ENCODE data around the gene RIMS3.
A peak's percentile ranks its signal among the peaks of the same experiment; 100 is the strongest.

The RIMS3 gene

DNA sequence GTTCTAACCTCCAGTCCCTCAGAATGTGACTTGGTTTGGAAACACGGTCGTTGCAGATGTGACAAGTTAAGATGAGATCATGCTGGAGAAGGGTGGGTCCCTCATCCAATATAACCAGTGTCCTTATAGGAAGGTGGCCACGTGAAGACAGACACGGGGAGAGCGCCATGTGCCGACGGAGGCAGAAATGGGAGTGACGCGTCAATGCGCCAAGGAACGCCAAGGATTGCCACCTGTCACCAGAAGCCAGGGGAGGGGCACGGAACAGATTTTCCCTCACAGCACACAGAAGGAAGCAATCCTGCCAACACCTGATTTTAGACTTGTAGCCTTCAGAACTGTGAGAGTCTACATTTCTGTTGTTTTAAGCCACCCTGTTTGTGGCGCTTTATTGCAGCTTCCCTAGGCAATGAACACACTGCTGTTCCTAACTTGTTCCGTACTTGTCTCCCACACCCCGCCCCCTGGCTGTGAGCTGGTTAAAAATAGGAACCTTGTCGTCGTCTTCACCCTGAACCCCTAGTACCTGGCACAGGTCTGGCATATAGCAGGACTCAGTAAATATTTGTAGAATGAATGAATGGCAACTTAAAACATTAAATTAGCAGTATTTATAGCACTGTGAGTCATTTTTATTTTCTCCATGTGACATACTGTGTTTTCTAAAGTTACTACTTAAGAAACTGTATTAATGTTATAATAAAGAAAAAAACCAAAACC, 14.2 kb downstream of the RIMS3 start:
- TF ChIP-seq SUZ12 (IDR thresholded peaks at IDR 0.05; ENCODE audit: extremely low read depth, insufficient read depth, insufficient read length) (no peak), ZNF274 (IDR thresholded peaks at IDR 0.05; ENCODE audit: low read depth, low read length) (no peak), YY1 (IDR thresholded peaks at IDR 0.05; ENCODE audit: insufficient read depth, insufficient read length) (no peak)
- H3K36me3 ChIP-seq (ENCODE audit: insufficient read depth, insufficient read length, low read length), result no peaks in the 10 kb centered on the region
- no peaks in the 10 kb centered on the region for H3K9me3 ChIP-seq (ENCODE audit: insufficient read depth, low read length)
- DNase-seq (ENCODE audit: low read depth, low spot score), result no peak
- no peak overlapping the region for H3K4me3 ChIP-seq (ENCODE audit: insufficient read length, low read depth)
- no peaks in the 10 kb centered on the region for H3K27me3 ChIP-seq (ENCODE audit: insufficient read depth, insufficient read length)
- no peak overlapping the region for H3K9ac ChIP-seq (ENCODE audit: insufficient read length, low read depth)
- H3K4me1 ChIP-seq (ENCODE audit: insufficient read depth, insufficient read length), result peaks cover 33% of the 10 kb centered on the region

DNA sequence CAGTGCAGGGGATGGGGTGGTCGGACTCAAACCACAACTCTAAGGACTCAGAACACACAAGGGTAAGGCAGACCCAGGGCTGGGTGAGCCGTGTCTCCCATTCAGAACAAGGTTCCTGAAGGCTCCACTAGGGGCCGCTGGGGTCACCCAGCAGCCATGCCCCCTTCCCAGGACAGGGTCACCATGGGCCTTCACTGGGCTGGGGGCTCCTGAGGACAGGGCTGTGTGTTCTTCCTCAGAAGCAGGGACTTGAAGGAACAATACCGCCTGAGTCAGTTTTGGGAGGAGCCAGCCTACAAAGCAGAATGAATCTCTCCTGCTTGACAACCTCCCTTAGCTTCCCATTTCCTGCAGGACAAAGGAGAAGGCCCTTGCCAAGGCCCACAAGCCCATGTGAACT, 15.4 kb downstream of the RIMS3 start:
- H3K36me3 ChIP-seq (ENCODE audit: insufficient read depth, insufficient read length, low read length), result no peaks in the 10 kb centered on the region
- H3K27me3 ChIP-seq (ENCODE audit: insufficient read depth, insufficient read length), result no peaks in the 10 kb centered on the region
- peaks cover 32% of the 10 kb centered on the region for H3K4me1 ChIP-seq (ENCODE audit: insufficient read depth, insufficient read length)
- no peaks in the 10 kb centered on the region for H3K9me3 ChIP-seq (ENCODE audit: insufficient read depth, low read length)
- no peak overlapping the region for H3K4me3 ChIP-seq (ENCODE audit: insufficient read length, low read depth)
- TF ChIP-seq YY1 (IDR thresholded peaks at IDR 0.05; ENCODE audit: insufficient read depth, insufficient read length) (no peak), ZNF274 (IDR thresholded peaks at IDR 0.05; ENCODE audit: low read depth, low read length) (no peak)
- no peak for DNase-seq (ENCODE audit: low read depth, low spot score)
- peak overlapping the region; percentile 12 for H3K9ac ChIP-seq (ENCODE audit: insufficient read length, low read depth)

DNA sequence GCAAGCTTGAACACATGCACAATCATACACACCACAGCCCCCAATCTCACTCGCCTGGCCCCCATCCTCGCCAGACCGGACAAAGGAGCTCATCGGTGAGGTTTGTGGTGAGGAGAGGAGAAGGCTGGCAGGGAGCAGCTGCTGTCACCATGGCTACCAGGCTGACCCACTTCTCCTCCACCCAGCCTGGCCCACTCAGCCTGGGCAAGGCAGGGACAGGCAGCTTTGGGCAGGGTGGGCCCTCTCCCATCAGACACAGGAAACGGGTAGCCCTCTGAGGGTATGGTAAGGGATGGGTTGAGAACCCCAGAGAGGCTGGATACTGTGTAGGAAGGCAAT, 15.9 kb downstream of the RIMS3 start:
- no peak overlapping the region for H3K4me3 ChIP-seq (ENCODE audit: insufficient read length, low read depth)
- TF ChIP-seq YY1 (IDR thresholded peaks at IDR 0.05; ENCODE audit: insufficient read depth, insufficient read length) (no peak), SUZ12 (IDR thresholded peaks at IDR 0.05; ENCODE audit: extremely low read depth, insufficient read depth, insufficient read length) (no peak)
- H3K4me1 ChIP-seq (ENCODE audit: insufficient read depth, insufficient read length), result peaks cover 31% of the 10 kb centered on the region
- H3K36me3 ChIP-seq (ENCODE audit: insufficient read depth, insufficient read length, low read length), result no peaks in the 10 kb centered on the region
- H3K9ac ChIP-seq (ENCODE audit: insufficient read length, low read depth), result peak overlapping the region; percentile 12
- DNase-seq (ENCODE audit: low read depth, low spot score), result no peak
- no peaks in the 10 kb centered on the region for H3K27me3 ChIP-seq (ENCODE audit: insufficient read depth, insufficient read length)
- H3K9me3 ChIP-seq (ENCODE audit: insufficient read depth, low read length), result no peaks in the 10 kb centered on the region

DNA sequence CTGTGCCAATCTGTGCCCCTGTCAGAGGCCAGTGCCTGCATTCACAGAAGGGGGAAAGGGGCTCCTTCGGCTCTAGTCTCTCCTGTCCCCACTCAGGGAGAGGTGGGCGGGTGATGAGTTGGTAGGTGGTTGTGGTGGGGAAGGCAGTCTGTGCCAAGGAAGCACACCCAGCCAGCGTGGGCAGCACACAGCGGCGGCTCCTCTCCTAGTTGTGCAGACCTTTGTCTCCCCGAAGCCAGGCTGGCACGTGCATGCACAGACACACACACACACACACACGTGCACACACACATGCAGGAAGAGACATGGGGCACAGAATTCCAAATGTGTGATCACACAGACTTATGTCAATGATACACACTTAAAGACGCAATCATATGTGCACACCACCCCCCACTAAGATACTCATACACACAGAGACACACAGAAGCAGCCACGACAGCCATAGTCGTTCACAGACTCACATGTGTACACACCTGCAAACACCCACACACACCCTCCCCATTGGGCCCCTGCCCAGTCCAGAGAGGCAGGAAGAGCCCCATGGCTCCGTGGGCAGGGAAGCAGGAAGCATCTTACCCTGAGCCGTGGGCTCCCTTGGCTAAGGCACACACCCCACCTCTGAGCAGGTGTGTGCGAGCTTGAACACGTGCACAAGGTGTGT, 16.4 kb downstream of the RIMS3 start:
- Histone ChIP-seq H3K4me1 (ENCODE audit: insufficient read depth, insufficient read length) (peaks cover 26% of the 10 kb centered on the region), H3K27me3 (ENCODE audit: insufficient read depth, insufficient read length) (no peaks in the 10 kb centered on the region), H3K36me3 (ENCODE audit: insufficient read depth, insufficient read length, low read length) (no peaks in the 10 kb centered on the region), H3K4me3 (ENCODE audit: insufficient read length, low read depth) (no peak overlapping the region), H3K9me3 (ENCODE audit: insufficient read depth, low read length) (no peaks in the 10 kb centered on the region), H3K9ac (ENCODE audit: insufficient read length, low read depth) (no peak overlapping the region)
- DNase-seq (ENCODE audit: low read depth, low spot score), result no peak
- TF ChIP-seq YY1 (IDR thresholded peaks at IDR 0.05; ENCODE audit: insufficient read depth, insufficient read length), result no peak
- no peak for TF ChIP-seq ZNF274 (IDR thresholded peaks at IDR 0.05; ENCODE audit: low read depth, low read length)
- TF ChIP-seq SUZ12 (IDR thresholded peaks at IDR 0.05; ENCODE audit: extremely low read depth, insufficient read depth, insufficient read length), result no peak

DNA sequence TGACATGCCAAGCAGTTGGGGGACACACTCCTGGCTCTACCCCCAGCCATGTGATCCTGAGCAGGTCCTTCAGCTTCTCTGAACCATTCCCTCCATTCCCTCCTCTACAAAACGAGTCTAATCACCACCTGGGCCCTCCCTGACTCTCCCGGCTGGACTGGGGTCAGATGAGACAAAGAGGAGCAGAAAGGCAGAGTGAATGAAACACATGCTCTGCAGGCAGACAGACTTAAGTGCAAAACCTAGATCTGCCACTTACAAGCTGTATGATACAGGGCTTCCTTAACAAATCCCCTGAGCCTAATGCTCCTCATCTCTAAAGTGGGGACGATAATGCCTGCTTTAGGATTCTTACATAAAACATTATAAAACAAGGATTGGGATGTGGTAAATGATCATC, 17.3 kb downstream of the RIMS3 start:
- TF ChIP-seq SUZ12 (IDR thresholded peaks at IDR 0.05; ENCODE audit: extremely low read depth, insufficient read depth, insufficient read length), result no peak
- no peak for TF ChIP-seq ZNF274 (IDR thresholded peaks at IDR 0.05; ENCODE audit: low read depth, low read length)
- TF ChIP-seq YY1 (IDR thresholded peaks at IDR 0.05; ENCODE audit: insufficient read depth, insufficient read length), result no peak
- H3K4me1 ChIP-seq (ENCODE audit: insufficient read depth, insufficient read length), result peaks cover 20% of the 10 kb centered on the region
- no peak overlapping the region for H3K9ac ChIP-seq (ENCODE audit: insufficient read length, low read depth)
- DNase-seq (ENCODE audit: low read depth, low spot score), result no peak
- no peaks in the 10 kb centered on the region for H3K9me3 ChIP-seq (ENCODE audit: insufficient read depth, low read length)
- no peak overlapping the region for H3K4me3 ChIP-seq (ENCODE audit: insufficient read length, low read depth)
- no peaks in the 10 kb centered on the region for H3K27me3 ChIP-seq (ENCODE audit: insufficient read depth, insufficient read length)
- H3K36me3 ChIP-seq (ENCODE audit: insufficient read depth, insufficient read length, low read length), result no peaks in the 10 kb centered on the region

DNA sequence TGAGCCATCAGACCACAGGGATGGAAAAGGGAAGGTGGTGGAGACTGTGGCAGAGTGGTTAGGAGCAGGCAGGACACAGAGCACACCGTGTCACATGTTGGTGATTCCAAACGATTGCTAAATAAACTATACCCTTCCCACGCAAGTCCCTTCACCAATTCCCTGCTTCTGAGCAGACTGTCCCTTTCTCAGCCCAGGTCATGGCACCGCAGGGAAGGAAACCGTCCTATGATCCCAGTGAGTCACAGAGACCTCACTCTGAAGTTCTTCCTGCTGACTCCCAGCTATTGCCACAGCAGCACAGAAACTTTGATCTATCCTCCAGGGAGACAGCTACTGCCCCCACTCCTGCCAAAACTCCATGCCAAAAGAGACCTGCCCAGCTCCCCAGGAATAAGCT, 19.2 kb downstream of the RIMS3 start:
- DNase-seq (ENCODE audit: low read depth, low spot score), result no peak
- H3K9me3 ChIP-seq (ENCODE audit: insufficient read depth, low read length), result no peaks in the 10 kb centered on the region
- no peaks in the 10 kb centered on the region for H3K36me3 ChIP-seq (ENCODE audit: insufficient read depth, insufficient read length, low read length)
- H3K9ac ChIP-seq (ENCODE audit: insufficient read length, low read depth), result peak overlapping the region; percentile 12
- H3K4me3 ChIP-seq (ENCODE audit: insufficient read length, low read depth), result no peak overlapping the region
- no peak for TF ChIP-seq ZNF274 (IDR thresholded peaks at IDR 0.05; ENCODE audit: low read depth, low read length)
- TF ChIP-seq SUZ12 (IDR thresholded peaks at IDR 0.05; ENCODE audit: extremely low read depth, insufficient read depth, insufficient read length), result no peak
- TF ChIP-seq YY1 (IDR thresholded peaks at IDR 0.05; ENCODE audit: insufficient read depth, insufficient read length), result no peak
- H3K4me1 ChIP-seq (ENCODE audit: insufficient read depth, insufficient read length), result peaks cover 19% of the 10 kb centered on the region
- no peaks in the 10 kb centered on the region for H3K27me3 ChIP-seq (ENCODE audit: insufficient read depth, insufficient read length)

DNA sequence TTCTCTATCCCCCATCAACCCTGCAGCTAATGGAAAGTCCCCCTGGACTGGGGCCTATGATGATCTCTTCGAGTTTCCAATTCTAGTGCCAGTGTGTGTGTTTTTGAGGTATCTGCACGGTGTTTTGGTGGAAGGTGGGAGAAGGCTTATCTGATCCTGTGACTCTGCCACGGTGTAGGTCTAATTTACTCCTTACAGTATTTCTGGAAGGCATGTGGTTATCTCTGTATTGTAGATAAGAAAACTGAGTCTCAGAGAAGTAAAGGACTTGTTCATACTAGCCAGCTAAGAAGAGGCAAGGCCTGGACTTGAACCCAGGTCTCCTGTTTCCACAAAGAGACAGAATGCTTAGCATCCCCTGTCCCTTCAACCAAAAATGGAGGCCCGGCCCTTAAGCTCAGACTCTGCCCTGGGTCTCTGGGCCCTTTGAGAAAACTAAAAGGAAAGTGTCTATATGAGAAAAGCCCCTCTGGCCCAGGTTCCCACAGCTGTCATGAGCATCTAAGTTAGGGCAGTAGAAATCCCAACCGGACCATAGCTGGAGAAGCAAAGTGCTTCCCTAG, 20.3 kb downstream of the RIMS3 start:
- no peak overlapping the region for H3K4me3 ChIP-seq (ENCODE audit: insufficient read length, low read depth)
- no peak for DNase-seq (ENCODE audit: low read depth, low spot score)
- H3K4me1 ChIP-seq (ENCODE audit: insufficient read depth, insufficient read length), result peaks cover 18% of the 10 kb centered on the region
- H3K9me3 ChIP-seq (ENCODE audit: insufficient read depth, low read length), result no peaks in the 10 kb centered on the region
- H3K27me3 ChIP-seq (ENCODE audit: insufficient read depth, insufficient read length), result no peaks in the 10 kb centered on the region
- TF ChIP-seq ZNF274 (IDR thresholded peaks at IDR 0.05; ENCODE audit: low read depth, low read length) (no peak), YY1 (IDR thresholded peaks at IDR 0.05; ENCODE audit: insufficient read depth, insufficient read length) (no peak), SUZ12 (IDR thresholded peaks at IDR 0.05; ENCODE audit: extremely low read depth, insufficient read depth, insufficient read length) (no peak)
- no peak overlapping the region for H3K9ac ChIP-seq (ENCODE audit: insufficient read length, low read depth)
- H3K36me3 ChIP-seq (ENCODE audit: insufficient read depth, insufficient read length, low read length), result no peaks in the 10 kb centered on the region
